Lower lobe of right lung (tissue), 2 donors: ENCODE data around the gene SLIT1. TPM values are rescaled to one million over a fixed set of nuclear protein-coding genes. Genes with fewer than 3 reads are reported as not detected.

ENCODE experiments used
- ATAC-seq, 2 donors: fragments of 200-7000 bp; cut with Tn5 transposase; one replicate each; pipeline ENCODE4 v1.9.1; 2020 to 2022; ENCODE audit warnings: mild to moderate bottlenecking in 2 of 2, moderate library complexity in 2 of 2
- DNase-seq: peaks from one replicate; pipeline ENCODE4 v3.0.0-alpha.2; 2020
- H3K27ac ChIP-seq: fragments of 200-600 bp; one replicate; pipeline ENCODE4 v1.8.0; 2022
- H3K27me3 ChIP-seq: fragments of 200-600 bp; one replicate; pipeline ENCODE4 v1.8.0; 2022; ENCODE audit warnings: low read depth
- H3K36me3 ChIP-seq: fragments of 200-600 bp; one replicate; pipeline ENCODE4 v1.8.0; 2022; ENCODE audit warnings: mild to moderate bottlenecking
- H3K4me1 ChIP-seq: fragments of 200-600 bp; one replicate; pipeline ENCODE4 v1.8.0; 2022
- H3K4me3 ChIP-seq: fragments of 200-600 bp; one replicate; pipeline ENCODE4 v1.8.0; 2022; ENCODE audit warnings: mild to moderate bottlenecking
- H3K9me3 ChIP-seq: fragments of 200-600 bp; one replicate; pipeline ENCODE4 v1.8.0; 2022
- intact Hi-C: fragments of 100-400 bp; cut with DNase I; formaldehyde crosslinking; loops from one replicate; pipeline ENCODE4 v1.11.0; 2022
- total RNA-seq: library from RNA; stranded (reverse); fragmentation: NEBNext Ultra II Directional; extraction: Animal tissue kit (Norgen Biotek cat#: 25700); gene quantifications from one replicate; pipeline ENCODE4 v1.2.1, GENCODE V29; 2021
- TF ChIP-seq, protein P1 (sequence below): fragments of 200-600 bp; IDR thresholded peaks from one replicate; pipeline ENCODE4 v1.8.0; 2022; ENCODE audit warnings: antibody characterized with exemption, mild to moderate bottlenecking
- donor health status: DM: no; HTN: yes; CAD: no; lungs with severe emphysema.

SLIT1 gene
- total RNA-seq, 1 donor from 2014 or later: 0.41 TPM

DNA sequence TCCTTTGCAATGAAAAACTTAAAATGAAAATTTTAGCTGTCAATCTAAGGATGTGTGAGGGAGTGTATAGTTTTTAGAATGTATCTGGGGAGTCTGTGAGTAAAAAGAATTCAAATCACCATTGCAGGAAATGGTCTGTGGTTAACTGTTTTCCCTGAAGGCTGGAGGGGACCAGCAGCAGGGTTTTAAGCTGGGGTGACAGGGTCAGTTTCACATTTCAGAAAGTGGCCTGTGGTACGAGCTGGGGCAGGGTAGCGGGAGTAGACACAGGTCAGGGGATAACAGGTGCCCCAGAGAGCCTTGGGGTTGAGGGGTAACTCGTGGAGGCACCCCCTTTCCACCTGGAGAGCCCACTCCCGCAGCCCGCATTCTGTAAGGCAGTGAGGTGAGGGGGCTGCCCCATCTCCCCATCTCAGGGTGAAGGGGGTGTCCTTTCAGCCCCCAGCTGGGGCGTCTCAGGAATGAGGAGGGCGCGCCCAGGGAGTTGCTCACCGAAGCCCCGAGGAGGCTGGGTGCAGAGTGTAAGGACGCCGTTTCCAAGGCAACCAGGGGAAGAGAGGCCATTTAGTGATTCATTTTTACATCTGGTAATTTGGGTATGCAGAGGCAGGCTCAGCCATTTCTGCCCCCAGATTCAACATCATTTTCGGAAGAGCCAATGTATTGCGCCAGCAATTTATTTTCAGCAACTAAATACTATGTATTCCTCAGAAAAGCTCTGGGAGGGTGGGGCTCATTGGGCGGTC, 168.9 kb downstream of the SLIT1 start:
- no peak for ATAC-seq
- TF ChIP-seq, protein P1, sequence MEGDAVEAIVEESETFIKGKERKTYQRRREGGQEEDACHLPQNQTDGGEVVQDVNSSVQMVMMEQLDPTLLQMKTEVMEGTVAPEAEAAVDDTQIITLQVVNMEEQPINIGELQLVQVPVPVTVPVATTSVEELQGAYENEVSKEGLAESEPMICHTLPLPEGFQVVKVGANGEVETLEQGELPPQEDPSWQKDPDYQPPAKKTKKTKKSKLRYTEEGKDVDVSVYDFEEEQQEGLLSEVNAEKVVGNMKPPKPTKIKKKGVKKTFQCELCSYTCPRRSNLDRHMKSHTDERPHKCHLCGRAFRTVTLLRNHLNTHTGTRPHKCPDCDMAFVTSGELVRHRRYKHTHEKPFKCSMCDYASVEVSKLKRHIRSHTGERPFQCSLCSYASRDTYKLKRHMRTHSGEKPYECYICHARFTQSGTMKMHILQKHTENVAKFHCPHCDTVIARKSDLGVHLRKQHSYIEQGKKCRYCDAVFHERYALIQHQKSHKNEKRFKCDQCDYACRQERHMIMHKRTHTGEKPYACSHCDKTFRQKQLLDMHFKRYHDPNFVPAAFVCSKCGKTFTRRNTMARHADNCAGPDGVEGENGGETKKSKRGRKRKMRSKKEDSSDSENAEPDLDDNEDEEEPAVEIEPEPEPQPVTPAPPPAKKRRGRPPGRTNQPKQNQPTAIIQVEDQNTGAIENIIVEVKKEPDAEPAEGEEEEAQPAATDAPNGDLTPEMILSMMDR: no peak
- Histone ChIP-seq H3K4me3 (no peak overlapping the region), H3K36me3 (no peaks in the 10 kb centered on the region), H3K27me3 (no peaks in the 10 kb centered on the region), H3K9me3 (no peaks in the 10 kb centered on the region), H3K4me1 (no peaks in the 10 kb centered on the region), H3K27ac (no peak overlapping the region)
- intact Hi-C loops: no loop called here
- DNase-seq: no peak

DNA sequence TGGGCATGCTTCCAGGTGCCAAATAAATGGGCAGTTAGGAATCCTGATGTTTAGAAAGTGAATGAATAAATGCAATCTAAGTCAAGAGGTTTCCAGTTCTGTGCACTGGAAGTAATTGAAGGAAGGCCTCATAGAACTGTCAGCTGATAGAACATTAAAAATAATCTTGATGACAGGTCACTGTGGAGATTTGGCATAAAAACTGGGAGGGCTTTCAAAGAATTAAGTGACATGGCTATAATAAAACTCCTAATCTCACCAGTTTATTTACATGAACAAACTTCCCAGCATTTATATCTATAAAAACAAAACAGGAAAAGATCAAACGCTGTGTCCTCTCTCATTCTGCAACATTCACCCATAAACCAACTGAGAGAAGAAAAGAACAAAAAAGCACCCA, 170.5 kb downstream of the SLIT1 start:
- Histone ChIP-seq H3K4me3 (no peak overlapping the region), H3K36me3 (no peaks in the 10 kb centered on the region), H3K4me1 (no peaks in the 10 kb centered on the region), H3K27me3 (no peaks in the 10 kb centered on the region), H3K27ac (no peak overlapping the region), H3K9me3 (no peaks in the 10 kb centered on the region)
- DNase-seq (no peak), ATAC-seq (no peak)
- intact Hi-C loops: no loop called here
- TF ChIP-seq, protein P1: no peak

DNA sequence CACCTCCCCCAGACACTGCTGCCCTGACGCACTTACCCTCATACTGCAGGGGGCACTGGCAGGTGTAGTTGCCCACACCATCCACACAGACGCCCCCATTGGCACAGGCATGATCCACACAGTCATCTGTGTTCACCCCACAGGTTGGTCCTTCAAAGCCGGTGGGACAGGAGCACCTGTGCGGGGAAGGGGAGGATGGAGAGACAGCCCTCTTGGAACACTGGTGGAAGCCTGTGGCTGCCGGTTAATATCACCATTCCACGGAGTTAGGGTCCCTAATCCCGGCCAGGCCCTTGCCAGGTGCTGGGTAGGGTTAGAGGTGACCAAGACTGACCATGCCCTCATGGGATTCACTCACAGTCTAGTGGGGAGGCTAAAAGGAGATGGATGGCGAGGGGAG, 171.8 kb downstream of the SLIT1 start:
- no peaks in the 10 kb centered on the region for H3K9me3 ChIP-seq
- no peaks in the 10 kb centered on the region for H3K36me3 ChIP-seq
- no peak overlapping the region for H3K27ac ChIP-seq
- H3K27me3 ChIP-seq: no peaks in the 10 kb centered on the region
- H3K4me1 ChIP-seq: no peaks in the 10 kb centered on the region
- intact Hi-C loops: no loop called here
- no peak for DNase-seq
- TF ChIP-seq, protein P1: no peak
- ATAC-seq: no peak
- H3K4me3 ChIP-seq: no peak overlapping the region

DNA sequence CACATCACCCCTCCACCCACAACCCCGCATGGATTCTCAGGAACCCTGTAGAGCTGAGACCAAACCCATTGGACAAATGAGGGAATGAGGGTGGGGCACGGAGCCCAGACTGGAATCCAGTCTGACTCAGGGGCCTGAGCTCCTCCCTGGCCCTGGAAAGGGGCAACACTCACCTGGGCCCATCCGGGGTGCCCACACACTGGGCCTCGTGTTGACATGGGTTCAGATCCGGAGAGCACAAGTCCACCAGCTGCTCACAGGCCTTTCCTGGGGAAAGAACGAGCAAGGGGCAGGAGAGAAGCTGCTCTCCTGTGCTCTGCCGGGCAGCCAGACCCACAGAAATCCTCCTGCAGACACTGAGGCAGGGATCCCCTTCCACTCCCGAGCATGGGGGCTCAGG, 172.2 kb downstream of the SLIT1 start:
- DNase-seq: no peak
- no peaks in the 10 kb centered on the region for H3K36me3 ChIP-seq
- TF ChIP-seq, protein P1: no peak
- H3K27me3 ChIP-seq: no peaks in the 10 kb centered on the region
- no peaks in the 10 kb centered on the region for H3K9me3 ChIP-seq
- no peak overlapping the region for H3K27ac ChIP-seq
- ATAC-seq: no peak
- intact Hi-C loops: no loop called here
- no peak overlapping the region for H3K4me3 ChIP-seq
- H3K4me1 ChIP-seq: no peaks in the 10 kb centered on the region

DNA sequence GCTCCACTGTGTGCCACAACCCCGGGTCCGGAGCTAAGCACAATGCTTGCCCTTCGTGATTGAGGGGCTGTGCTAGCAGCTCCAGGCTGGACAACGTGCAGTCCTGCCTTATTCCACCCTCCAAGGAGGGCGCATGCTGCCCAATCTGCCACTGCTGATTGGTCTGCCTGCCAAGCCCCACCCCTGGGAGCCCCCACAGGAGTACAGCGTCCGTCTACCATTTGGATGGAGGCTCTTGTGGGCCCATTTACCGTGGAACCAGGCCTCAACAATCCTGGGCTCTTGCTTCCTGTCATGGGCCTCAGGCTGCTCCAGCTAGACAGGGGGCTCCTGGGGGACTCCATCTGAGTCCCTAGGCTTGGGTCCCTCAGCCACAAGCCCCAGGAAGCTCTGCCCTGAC, 173.3 kb downstream of the SLIT1 start:
- Histone ChIP-seq H3K4me1 (no peaks in the 10 kb centered on the region), H3K9me3 (peaks cover 9% of the 10 kb centered on the region), H3K27ac (no peak overlapping the region), H3K4me3 (no peak overlapping the region), H3K27me3 (no peaks in the 10 kb centered on the region), H3K36me3 (no peaks in the 10 kb centered on the region)
- TF ChIP-seq, protein P1: no peak
- ATAC-seq: no peak
- intact Hi-C loops: no loop called here
- no peak for DNase-seq
